Motor neuron (in vitro differentiated cells): ENCODE data around the gene FMO5. TPM values are rescaled to one million over a fixed set of nuclear protein-coding genes. Genes with fewer than 3 reads are reported as not detected.
"Not testable (repeated sequence)": the region's sequence is repeated elsewhere in the genome, so short reads cannot be mapped to it uniquely, and the experiment has no call there.

Experiments used
- ATAC-seq, 8 experiments: fragments of 200-7000 bp; cut with Tn5 transposase; replicated peaks in 6 of 8; 2 replicates each; pipeline ENCODE4 v1.8.0; 2021; ENCODE audit warnings: mild to moderate bottlenecking in 8 of 8, moderate library complexity in 8 of 8
- H3K27ac ChIP-seq, 2 donors: fragments of 250-450 bp; sonication (Bioruptor Pico); 2 replicates each; pipeline ENCODE4 v1.9.0; 2021; ENCODE audit warnings: antibody characterized with exemption in 2 of 2, mild to moderate bottlenecking in 2 of 2, moderate library complexity in 1 of 2
- H3K4me1 ChIP-seq, 2 donors: fragments of 250-450 bp; sonication (Bioruptor Pico); replicated peaks in 1 of 2; 2 replicates each; pipeline ENCODE4 v1.6.1; 2021; ENCODE audit warnings: antibody characterized with exemption in 2 of 2, mild to moderate bottlenecking in 2 of 2, moderate library complexity in 1 of 2
- H3K4me3 ChIP-seq, 5 donors: fragments of 250-450 bp; sonication (Bioruptor Pico); 2 replicates each; pipeline ENCODE4 v1.9.0; 2021; ENCODE audit warnings: antibody characterized with exemption in 5 of 5, mild to moderate bottlenecking in 5 of 5, moderate library complexity in 4 of 5
- WGBS, 10 experiments: fragments of 450-650 bp; shearing (Covaris generic); methylation state at CpG; one replicate each; pipeline ENCODE4 v1.0.0; 2022; 5-methylcytosine and 5-hydroxymethylcytosine counted together
- in situ Hi-C, 9 experiments: fragments of 400-800 bp; cut with MboI; loops; one replicate each; pipeline ENCODE4 v1.15.0; 2021; ENCODE audit warnings: low sequenced_read_pairs in 9 of 9, low pct_unique_long_range_greater_than_20kb in 2 of 9; ENCODE audit not compliant: unreplicated experiment in 9 of 9
- total RNA-seq, 8 experiments: library from RNA; unstranded; fragments of 300-600 nt; gene quantifications; 2 replicates each; pipeline versions ENCODE4 v1.2.3 to v1.2.4, GENCODE V29; 2022

Gene FMO5
- total RNA-seq, 8 experiments from 2014 or later = 1.0 to 4.1 (median 2.2) TPM

DNA sequence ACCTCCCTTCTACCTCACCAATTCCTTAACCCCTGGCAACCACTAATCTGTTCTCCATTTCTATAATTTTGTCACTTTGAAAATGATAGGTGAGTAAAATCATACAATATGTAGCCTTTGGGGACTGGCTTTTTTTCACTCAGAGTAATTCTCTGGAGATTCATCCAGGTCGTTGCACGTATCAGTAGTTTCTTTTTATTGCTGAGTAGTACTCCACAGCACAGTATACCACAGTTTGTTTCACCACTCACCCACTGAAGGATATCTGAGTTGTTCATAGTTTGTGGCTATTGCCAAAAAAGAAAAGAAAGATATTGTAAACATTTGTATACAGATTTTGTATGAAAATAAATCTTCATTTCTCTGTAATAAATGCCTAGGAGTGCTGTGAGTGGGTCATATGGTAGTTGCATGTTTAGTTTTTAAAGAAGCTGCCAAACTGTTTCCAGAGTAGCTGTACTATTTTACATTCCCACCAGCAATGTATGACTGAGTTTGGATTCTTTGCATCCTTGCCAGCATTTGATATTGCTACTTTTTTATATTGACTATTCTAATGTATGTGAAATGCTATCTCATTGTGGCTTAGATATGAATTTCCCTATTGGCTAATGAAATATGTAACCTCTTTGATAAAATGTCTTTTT is 21.0 kb upstream of the FMO5 start:
- Histone ChIP-seq H3K27ac (no peak overlapping the region), H3K4me3 (no peak overlapping the region), H3K4me1 (peaks cover 3 to 7% of the 10 kb centered on the region in 2 donors)
- WGBS, 10 experiments = 63 to 100% (median 84%) methylated on average over 1 to 2 of the region's 2 CpGs; no CpG with 5 or more reads in 4 of the 10 experiments
- ATAC-seq = no peak
- in situ Hi-C loops = no loop called here

DNA sequence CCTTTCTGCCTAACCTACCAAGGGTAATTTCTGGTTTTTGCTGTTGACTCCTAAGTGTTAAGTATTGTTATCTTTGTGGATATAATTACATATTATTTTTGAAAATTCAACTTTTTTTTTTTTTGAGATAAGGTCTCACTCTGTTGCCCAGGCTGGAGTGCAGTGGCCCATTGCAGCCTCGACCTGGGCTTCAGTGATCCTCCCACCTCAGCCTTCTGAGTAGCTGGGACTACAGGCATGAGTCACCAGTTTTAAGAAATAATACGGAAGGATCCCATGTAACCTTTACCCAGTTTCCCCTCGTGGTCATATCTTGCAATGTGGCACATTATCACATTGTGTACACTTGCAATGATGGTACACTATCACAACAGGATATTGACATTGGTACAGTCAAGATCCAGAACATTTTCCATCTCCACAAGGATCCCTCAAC is 20.5 kb upstream of the FMO5 start:
- in situ Hi-C loops = no loop called here
- Histone ChIP-seq H3K27ac (no peak overlapping the region), H3K4me3 (no peak overlapping the region), H3K4me1 (peaks cover 3 to 7% of the 10 kb centered on the region in 2 donors)
- ATAC-seq = no peak
- WGBS, 10 experiments = 70 to 94% (median 86%) methylated on average over 1 to 3 of the region's 3 CpGs; no CpG with 5 or more reads in 2 of the 10 experiments

DNA sequence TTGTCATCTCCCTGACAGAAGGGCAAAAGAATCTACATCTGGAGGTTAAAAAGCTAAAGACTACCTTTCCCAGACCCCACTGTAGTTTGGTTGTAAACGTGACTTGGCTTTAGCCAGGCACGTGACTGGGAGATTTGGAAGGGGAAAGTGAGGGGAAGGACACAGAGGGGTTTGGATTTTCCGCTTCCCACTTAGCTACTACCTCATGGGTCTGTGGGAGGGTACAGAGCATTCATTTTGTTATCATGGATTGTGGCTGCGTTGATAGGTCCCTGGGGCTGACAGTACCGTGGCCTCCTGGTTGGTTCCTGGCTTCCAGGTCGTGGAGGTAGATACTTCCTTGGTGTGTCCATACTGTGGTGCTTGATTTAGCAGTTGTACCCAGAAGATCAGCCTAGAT is 20.0 kb upstream of the FMO5 start:
- H3K4me3 ChIP-seq = no peak overlapping the region
- 40 to 100% (median 88%) methylated on average over 1 to 6 of the region's 6 CpGs; no CpG with 5 or more reads in 1 of the 10 experiments for WGBS, 10 experiments
- in situ Hi-C loops = no loop called here
- no peak overlapping the region for H3K27ac ChIP-seq
- H3K4me1 ChIP-seq = peaks cover 3 to 7% of the 10 kb centered on the region in 2 donors
- no peak for ATAC-seq

DNA sequence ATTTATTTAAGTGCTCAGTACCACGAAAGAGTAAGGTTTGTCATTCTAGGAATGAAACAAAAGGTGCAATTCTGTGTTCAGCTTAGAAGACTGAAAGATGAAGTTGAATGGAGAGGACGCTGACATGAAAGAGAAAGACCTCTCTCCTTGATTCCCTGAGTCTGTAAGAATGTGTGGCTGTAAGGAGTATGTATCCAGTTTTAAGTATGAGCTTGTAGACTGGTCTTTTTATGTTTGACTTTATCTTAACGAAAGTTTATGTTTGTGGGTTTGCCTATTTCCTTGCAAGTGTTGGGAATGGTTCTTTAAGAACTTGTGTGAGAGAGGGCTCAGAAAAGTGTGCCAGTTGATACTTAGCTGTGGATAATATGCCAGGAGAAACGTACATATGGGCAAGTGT is 18.7 kb upstream of the FMO5 start:
- Histone ChIP-seq H3K4me3 (peak overlapping the region; percentile 69 to 97 (median 84)), H3K27ac (no peak overlapping the region), H3K4me1 (peaks cover 3 to 7% of the 10 kb centered on the region in 2 donors)
- WGBS, 10 experiments = 0 to 12% (median 1%) methylated on average over 2 to 4 of the region's 4 CpGs
- in situ Hi-C loops = no loop called here
- ATAC-seq = no peak

DNA sequence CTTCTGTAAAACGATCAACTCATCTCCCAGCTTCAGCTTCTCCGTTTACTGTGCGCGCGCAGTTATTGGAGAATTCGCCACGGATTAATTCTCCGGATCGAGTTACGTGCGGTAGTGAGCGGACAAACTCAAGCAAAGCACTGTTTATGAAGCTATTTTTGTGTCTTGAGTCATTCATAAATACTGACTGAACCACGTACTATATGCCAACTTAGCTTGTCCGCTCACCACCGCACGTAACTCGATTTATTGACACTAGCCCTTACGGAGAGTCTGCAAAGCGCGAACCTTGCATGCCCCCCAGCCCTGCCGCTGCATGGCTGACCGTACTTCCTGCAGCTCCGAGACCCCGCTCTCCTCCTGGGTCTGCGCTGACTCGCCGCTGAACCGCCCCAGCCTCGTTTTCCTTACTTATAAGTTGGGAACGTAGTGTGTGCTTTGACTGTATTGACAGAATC is 18.1 kb upstream of the FMO5 start:
- peaks cover 3 to 7% of the 10 kb centered on the region in 2 donors for H3K4me1 ChIP-seq
- in situ Hi-C loops = no loop called here
- peak; percentile 2 to 41 (median 32) for ATAC-seq
- H3K27ac ChIP-seq = peak overlapping the region in 1 of 2 donors; percentile 87
- peak overlapping the region; percentile 69 to 97 (median 84) for H3K4me3 ChIP-seq
- WGBS, 10 experiments = 0 to 2% (median 1%) methylated on average over 1 to 30 of the region's 30 CpGs

DNA sequence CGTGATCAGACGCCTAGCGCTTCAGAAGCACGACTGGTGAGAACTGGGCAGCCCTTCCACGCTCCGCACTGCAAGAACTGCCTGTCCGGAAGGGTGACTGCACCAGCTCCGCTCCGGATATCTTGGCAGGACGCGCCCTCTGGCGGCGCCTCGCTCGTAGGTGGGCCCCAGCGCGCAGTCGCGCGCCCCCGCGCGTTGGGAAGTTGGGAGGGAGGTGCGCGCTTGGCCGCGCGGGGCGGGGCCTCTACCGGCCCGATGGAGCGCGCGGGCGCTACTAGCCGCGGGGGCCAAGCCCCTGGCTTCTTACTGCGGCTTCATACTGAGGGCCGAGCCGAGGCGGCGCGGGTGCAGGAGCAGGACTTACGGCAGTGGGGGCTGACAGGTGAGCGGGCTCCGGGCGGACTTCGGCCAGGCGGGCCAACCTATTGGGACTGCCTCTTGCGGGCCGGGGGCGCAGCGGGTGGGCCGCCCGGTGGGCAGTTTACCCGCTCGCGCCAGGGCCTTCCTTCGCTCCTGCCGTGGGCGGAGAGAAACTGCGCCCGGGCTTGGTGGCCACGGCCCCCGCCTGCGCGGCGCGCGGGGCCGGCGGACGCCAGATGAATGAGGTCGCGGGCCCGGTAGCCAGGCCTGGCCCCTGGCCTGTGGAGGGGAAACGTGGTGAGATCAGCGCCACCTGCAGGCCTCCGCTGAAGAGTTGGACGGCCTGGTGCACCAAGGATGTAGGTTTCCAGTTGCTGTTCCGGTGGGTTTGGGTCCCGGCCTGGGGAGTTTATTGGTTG is 17.5 kb upstream of the FMO5 start, which contains the start of gene CHD1L:
Gene CHD1L, plus strand, starts transcription at position 236 of the 779 bp plus-strand sequence. Its CDS starts 20 bp downstream, at position 256.
- peak within 1 kb of the TSS; percentile 69 to 97 (median 84) for H3K4me3 ChIP-seq
- peaks cover 3 to 7% of the 10 kb centered on the region in 2 donors for H3K4me1 ChIP-seq
- in situ Hi-C loops = no loop called here

DNA sequence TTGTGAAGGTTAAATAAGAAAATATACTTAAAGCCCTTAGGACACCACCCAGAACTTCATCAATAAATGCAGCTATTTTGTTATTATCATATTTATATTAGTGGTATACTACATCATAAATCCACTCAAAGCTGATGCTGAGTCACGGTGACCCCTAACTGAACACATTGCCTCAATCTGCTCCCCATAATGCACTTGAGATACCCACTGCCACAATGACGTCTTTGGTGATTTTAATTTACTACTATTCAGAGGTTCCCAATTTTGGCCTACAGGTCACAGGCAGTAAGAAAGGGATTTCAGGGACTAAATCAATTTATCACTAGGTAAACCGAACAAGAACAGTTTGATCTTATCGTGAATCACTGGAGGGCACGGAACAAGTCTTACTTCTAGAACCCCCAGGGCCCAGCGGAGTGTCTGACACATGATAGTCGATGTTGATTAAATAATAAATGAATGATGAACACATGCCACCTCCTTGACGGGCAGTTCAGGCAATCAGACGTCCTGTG is 16.9 kb upstream of the FMO5 start:
- in situ Hi-C loops = no loop called here
- 17 to 92% (median 53%) methylated on average over 1 to 9 of the region's 9 CpGs; no CpG with 5 or more reads in 1 of the 10 experiments for WGBS, 10 experiments
- Histone ChIP-seq H3K27ac (peak overlapping the region in 1 of 2 donors; percentile 8), H3K4me3 (peak overlapping the region; percentile 69 to 97 (median 84)), H3K4me1 (peaks cover 3 to 7% of the 10 kb centered on the region in 2 donors)
- ATAC-seq = no peak

More for the DNA sequence above, 17.5 kb upstream of the FMO5 start, which contains the start of gene CHD1L:
- ATAC-seq = peak; percentile 87 to 92 (median 91)
- WGBS, 10 experiments = 0 to 4% (median 1%) methylated on average over 5 to 22 of the region's 82 CpGs; no CpG with 5 or more reads in 5 of the 10 experiments
- H3K27ac ChIP-seq = peak within 1 kb of the TSS; percentile 78 to 87

DNA sequence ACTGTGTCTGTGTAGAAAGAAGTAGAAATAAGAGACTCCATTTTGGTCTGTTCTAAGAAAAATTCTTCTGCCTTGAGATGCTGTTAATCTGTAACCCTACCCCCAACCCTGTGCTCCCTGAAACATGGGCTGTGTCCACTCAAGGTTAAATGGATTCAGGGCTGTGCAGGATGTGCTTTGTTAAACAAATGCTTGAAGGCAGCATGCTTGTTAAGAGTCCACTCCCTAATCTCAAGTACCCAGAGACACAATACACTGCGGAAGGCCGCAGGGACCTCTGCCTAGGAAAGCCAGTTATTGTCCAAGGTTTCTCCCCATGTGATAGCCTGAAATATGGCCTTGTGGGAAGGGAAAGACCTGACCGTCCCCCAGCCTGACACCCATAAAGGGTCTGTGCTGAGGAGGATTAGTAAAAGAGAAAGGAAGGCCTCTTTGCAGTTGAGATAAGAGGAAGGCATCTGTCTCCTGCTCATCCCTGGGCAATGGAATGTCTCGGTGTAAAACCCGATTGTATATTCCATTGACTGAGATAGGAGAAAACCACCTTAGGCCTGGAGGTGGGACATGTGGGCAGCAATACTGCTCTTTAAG is 15.1 kb upstream of the FMO5 start:
- 40 to 100% (median 68%) methylated on average over 1 to 3 of the region's 5 CpGs; no CpG with 5 or more reads in 5 of the 10 experiments for WGBS, 10 experiments
- in situ Hi-C loops = not testable (repeated sequence)

DNA sequence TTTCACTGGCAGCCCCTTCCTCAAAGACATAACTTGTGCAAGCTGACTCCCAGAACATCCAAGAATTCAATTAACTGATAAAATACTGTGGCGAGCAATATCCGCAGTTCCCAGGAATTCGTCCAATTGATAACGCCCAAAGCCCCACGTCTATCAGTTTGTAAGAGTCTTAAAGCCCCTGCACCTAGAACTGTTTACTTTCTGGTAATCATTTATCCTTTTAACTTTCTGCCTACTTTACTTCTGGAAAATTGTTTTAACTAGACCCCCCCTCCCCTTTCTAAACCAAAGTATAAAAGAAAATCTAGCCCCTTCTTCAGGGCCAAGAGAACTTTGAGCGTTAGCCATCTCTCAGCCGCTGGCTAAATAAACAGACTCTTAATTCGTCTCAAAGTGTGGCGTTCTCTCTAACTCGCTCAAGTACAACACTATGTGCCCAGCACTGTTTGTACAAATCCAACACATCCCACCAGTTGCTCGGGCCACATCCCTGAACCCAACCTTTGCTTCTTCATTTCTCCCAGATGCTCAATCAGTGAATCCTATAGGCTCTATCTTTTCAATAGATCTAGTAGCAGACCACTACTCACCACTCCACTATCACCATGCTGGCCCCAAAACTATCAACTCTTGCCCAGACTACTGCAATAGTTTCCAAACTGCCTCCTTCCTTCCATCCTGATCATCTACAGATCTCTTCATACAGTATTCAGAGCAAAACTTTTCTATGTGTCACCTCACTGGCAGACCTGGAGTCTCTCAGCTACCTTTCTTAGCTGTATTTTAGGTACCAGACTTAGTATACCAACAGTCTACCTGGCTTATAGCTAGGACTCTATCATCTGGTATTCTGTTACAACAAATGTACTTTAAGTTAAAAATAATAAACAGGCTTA is 14.0 kb upstream of the FMO5 start:
- no peak overlapping the region for H3K4me3 ChIP-seq
- in situ Hi-C loops = no loop called here
- peaks cover 3 to 4% of the 10 kb centered on the region in 2 donors for H3K4me1 ChIP-seq
- 27 to 95% (median 89%) methylated on average over 2 to 11 of the region's 11 CpGs; no CpG with 5 or more reads in 1 of the 10 experiments for WGBS, 10 experiments
- no peak overlapping the region for H3K27ac ChIP-seq
- ATAC-seq = no peak

More for the DNA sequence above, 15.1 kb upstream of the FMO5 start:
- H3K4me3 ChIP-seq, H3K4me1 ChIP-seq, ATAC-seq, H3K27ac ChIP-seq: not testable (repeated sequence)

DNA sequence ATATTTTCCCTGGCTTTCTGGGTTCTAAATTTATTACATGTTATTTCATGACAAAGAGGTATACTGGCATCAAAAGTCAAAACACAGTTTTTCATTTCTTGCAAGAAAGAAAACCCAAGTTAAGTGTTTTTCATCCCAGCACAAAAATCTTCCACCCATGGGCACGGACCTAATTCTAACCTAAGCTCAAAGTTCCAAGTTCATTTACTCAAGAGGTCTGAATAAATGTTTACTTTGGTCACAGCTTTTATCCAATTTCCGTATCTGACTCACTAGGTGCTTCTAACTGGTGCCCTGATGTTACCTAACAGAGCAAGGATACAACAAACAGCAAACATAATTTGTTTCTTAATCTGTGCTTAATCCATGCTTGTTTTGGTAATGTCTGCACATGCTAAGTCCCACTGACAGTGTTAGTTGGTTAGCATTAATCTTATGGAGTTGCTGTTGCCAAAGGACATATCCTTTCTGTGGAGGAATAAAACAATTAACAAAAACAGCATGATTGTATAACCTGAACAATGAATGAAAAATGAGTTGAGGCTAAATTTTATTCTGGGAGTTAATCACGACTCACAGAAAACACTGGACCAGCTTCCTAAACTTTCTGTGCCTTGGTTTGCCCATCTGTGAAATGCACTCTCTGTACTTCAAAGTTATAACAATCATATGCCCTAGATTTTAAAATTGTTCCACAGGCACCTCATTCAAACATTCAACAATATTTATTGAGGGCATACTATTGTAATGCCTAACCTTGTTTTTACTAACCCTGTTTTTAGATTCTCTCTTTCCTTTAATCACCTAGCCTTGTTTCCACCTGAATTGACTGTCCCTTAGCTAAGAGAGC is 13.1 kb upstream of the FMO5 start:
- H3K27ac ChIP-seq = no peak overlapping the region
- WGBS, 10 experiments = 36 to 88% (median 69%) methylated on average over 1 to 3 of the region's 3 CpGs; no CpG with 5 or more reads in 1 of the 10 experiments
- ATAC-seq = no peak
- peaks cover 3% of the 10 kb centered on the region in 2 donors for H3K4me1 ChIP-seq
- in situ Hi-C loops = no loop called here
- no peak overlapping the region for H3K4me3 ChIP-seq
